ENCODE data around the gene PYGB.
"Not testable (repeated sequence)": the region's sequence is repeated elsewhere in the genome, so short reads cannot be mapped to it uniquely, and the experiment has no call there.

PYGB gene

DNA sequence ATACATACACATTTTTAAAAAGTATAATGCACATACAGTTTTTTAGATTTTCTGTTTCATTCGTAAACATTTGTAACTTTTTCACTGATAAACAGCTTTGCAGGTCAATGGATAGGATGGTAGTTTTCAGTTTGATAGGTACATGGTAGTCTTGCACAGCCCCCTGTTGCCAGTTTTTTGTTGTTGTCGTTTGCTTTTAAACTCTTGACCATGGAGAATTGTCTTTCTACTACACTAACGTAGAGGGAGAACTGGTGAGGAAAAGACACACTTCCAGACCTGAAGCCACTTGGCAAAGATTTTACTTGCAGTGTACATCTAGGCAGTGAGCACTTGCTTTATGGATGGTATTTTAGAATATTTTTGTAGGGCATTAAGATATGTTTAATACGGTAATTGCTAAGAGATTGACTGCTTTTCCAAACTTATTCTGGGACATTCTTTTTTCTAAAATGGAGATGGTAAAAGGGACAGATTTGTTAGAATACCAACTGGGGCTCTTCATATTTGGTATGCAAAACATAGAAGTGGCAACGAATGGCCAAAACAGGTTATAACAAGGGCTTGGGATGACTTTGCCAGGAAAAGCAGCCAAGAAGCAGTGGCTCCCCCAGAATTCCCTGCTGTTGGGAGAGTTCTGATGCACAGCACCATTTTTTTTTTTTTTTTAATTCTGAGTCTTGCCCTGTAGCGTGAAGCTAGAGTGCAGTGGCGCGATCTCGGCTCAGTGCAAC is 1.5 kb downstream of the PYGB start:
- no peak for DNase-seq

DNA sequence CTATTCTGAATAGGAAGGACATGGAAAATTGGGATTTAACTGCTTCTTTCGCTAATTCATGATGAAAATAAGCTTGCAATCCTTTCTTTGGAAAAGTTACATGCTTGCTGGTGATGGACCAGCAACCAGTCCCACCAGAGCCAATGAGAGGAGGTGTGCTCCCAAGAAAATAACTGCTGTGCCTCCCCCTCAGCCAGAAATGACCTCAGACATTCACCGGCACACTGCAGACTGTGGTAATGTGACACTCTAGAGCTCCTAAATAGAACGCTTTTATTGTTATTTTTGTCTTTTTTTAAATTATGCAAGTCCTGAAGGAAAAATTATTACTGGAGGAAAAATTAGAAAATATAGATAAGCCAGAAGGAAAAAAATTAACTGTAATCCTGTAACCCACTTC is 2.6 kb downstream of the PYGB start:
- DNase-seq = no peak

- DNase-seq = no peak
Measured at GRCh38 chr20:25251019-25251418, 3.1 kb downstream of the PYGB start.

- DNase-seq = no peak
Measured at GRCh38 chr20:25251558-25251957, 3.7 kb downstream of the PYGB start.

GRCh38 chr20:25252230-25252651 is 4.4 kb downstream of the PYGB start:
- DNase-seq = no peak

GRCh38 chr20:25252686-25253421 is 5.0 kb downstream of the PYGB start:
- no peak for DNase-seq

- no peak for DNase-seq
Measured at GRCh38 chr20:25253606-25254275, 5.9 kb downstream of the PYGB start.

- no peak for DNase-seq
Measured at GRCh38 chr20:25254571-25254970, 6.7 kb downstream of the PYGB start.

DNA sequence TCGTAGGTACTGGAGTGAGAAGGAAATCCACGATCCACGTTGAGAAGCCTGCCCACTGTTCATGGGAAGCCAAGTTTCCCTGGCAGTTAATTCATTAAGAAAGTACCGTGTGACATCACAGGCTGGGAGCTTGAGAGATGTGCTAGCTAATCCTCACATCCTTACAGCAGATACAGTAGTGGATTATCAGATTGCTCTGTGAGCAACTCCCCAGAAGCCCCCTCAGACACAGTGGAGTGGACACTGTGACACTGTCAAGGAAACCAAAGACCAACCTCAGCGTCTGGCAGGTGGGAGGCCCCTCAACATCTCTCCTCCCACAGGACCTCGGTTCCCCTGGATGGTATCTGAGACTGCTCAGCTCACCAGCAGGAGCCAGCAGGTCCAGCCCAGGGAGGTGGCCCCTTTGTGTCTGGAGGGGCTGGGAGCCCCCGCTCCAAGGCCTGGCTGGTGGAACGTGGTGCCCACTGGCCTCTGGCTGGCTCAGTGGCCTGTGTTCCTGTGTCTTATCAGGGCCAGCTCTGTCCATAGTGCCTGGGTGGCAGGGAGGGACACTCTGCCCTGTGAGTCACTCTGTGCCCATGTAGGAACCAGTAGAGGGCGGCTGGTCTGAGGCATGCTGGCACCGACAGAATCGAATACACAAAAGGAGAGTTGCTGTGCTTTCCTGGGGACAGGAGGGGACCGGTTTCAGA is 7.2 kb downstream of the PYGB start:
- DNase-seq = no peak

DNA sequence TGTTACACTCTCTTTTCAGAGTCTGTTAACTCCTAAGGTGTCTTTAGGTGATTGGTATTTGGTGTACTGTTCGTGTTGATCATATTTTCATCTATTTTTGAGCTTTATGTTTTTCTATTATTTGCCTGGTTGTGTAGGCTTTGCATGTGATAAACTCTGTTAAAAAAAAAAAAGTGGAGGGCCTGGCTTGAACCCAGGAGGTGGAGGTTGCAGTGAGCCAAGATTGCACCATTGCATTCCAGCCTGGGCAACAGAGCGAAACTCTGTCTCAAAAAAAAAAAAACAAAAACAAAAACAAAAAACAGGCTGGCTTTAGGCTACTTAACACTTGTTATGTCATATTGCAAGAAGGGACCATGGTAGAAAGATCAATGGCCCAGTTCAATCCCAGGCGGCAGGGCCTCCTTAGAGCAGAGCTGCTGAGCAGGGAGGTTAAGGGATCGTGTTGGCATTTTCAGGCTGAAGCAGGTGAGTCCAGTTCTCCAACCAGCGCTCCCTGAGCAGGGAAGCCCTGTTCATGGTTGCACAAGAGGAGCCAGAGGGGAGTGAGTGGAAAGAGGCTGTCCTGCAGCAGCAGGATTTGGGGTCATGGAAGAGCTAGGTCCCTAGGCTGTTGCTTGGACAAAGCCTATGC is 8.5 kb downstream of the PYGB start:
- DNase-seq = no peak

DNA sequence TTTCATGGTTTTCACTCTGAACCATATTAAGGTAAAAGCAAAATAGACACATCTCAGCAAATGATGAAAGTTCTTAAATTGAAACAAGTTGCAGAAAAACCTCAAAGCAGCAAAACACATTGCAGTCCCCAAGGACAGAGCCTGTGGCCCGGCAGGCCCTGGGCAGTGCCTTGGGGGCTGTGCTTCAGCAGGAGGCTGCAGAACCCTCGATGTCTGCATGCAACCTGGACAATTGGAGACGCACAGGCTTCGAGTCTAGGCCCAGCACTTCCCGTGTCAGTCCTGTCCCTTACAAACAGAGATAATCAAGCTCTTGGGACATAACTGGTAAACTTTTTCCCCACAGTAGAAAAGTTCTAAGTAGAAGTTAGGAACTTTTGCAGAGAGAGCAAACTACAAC is 9.2 kb downstream of the PYGB start:
- no peak for DNase-seq

- no peak for DNase-seq
Measured at GRCh38 chr20:25257756-25258475, 10.0 kb downstream of the PYGB start.

DNA sequence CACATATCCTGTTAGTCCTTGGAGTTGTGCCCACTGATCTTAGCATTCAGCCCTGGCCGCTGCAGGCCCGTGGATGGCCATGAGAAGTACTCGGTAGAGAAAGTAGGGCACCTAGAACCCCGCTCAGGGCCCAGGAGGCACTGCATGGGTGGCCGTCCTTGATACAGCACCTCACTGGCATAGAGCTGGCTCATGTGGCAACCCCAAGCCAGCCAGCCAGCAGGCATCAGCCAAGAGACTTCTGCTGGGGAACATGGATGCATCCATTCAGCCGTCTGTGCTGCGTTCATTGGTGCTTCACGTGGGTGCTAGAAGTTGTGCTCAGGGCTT is 10.6 kb downstream of the PYGB start:
- no peak for DNase-seq

DNA sequence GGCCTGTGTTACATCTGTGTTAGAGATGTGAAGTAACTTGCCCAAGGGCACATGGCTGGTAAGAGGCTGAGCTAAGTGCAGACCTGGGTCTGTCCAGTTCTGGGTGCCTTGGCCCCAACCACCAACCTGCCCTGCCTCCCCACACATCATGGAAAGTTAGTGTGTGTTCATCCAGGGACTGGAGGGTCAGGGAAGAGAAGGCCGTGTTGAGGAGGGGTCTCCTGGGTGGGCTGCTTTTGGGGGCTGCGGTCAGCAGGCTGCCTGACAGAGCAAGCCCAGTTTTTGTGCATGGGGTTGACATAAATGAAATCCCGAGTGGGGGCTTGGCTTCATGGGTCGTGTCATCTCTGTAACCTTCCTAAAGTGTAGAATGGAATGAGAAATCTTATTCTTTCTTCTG is 10.9 kb downstream of the PYGB start:
- no peak for DNase-seq

- no peak for DNase-seq
Measured at GRCh38 chr20:25259358-25259757, 11.5 kb downstream of the PYGB start.

GRCh38 chr20:25259788-25260254 is 11.9 kb downstream of the PYGB start:
- no peak for DNase-seq

DNA sequence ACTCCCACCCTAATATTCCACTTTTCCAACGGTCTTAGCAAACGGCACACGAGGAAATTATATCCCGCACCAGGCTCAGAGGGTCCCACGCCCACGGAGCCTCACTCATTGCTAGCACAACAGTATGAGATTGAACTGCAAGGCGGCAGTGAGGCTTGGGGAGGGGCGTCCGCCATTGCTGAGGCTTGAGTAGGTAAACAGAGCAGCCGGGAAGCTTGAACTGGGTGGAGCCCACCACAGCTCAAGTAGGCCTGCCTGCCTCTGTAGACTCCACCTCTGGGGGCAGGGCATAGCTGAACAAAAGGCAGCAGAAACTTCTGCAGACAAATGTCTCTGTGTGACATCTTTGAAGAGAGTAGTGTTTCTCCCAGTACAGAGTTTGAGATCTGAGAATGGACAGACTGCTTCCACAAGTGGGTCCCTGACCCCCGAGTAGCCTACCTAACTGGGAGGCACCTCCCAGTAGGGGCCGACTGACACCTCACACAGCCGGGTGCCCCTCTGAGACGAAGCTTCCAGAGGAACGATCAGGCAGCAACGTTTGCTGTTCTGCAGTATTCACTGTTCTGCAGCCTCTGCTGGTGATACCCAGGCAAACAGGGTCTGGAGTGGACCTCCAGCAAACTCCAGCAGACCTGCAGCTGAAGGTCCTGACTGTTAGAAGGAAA is 13.0 kb downstream of the PYGB start:
- DNase-seq = not testable (repeated sequence)

DNA sequence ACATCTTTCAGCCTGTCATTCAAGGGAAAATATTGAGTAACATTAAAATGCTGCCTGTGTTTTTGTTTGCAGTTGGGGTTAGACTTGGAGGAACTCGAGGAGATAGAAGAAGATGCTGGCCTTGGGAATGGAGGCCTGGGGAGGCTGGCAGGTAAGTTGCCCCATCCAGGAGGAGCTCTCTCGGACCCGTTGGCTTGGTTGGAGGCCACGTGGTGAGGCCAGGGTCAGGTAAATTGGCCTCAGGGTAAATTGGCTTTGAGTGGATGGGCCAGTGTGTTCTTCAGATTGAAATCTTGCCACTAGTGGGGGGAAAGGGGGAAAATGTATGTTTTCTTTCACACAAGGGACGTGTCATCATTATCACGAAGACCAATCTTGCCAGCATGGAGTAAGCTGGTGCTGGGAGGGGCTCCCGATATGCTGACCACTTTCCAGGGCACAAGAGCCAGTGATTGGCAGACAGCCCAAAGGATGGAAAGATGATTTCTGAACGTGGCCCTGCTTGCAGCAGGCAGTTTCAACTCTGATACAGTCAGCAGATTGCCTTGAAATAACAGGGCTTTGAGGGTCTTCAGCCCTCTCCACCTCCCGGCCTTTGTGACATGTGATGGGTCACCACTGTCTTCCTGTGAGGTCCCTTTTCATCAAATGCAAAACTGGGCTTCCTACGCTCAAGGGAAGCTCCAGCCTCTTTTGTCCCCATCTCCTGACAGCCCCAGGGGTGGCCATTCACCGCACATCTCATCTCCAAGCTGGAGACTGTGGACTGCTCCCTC is 21.4 kb downstream of the PYGB start:
- DNase-seq = no peak

DNA sequence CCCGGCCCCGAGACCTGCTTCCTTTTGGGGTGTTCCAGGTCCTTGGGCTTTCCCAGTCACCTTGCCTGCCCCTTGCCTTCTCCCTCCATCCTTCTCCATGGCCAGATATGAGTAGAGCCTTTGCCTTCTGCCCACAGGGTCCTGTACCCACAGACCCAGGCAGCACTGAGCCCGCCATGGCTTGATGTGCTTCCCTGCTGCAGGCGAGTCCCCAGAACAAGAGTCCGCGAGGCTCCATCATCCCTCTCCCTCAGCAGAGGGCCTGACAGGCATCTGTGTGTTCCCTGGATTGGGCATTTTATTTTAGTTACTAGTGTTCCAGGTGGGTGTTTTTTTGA is 21.9 kb downstream of the PYGB start:
- no peak for DNase-seq

DNA sequence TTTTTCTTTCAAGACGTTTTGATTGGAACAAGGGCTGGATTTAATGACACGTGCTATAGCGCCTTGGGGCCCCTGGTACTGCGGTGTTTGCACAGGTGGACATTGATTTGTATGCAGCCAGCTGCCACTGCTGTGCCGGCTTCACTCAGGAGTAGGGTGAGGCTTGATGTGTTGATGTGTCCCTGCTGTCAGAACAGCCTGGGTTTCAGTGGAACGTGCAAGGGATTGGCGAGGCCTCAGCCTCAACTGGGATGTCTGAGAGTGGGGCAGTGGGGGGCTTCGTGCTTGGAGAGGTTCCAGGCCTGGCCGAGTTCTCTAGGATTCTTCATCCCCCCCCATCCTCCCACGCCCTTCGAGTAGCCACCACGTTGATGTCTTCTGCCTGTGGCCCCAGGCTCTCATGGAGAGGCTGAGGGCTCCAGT is 23.0 kb downstream of the PYGB start:
- DNase-seq = no peak
